Fibroblast of villous mesenchyme (primary cell): ENCODE measurements around the gene RICTOR. TPM values are rescaled to one million over a fixed set of nuclear protein-coding genes. Genes with fewer than 3 reads are reported as not detected.

Experiments
- DNase-seq: peaks from one replicate; pipeline ENCODE4 v3.0.0-alpha.2; 2010; ENCODE audit warnings: low read depth
- H3K4me3 ChIP-seq: 2 replicates; pipeline ENCODE4 v1.5.1; 2011; ENCODE audit warnings: low read depth, mild to moderate bottlenecking, low read length
- CTCF ChIP-seq: IDR thresholded peaks from 2 replicates; pipeline ENCODE4 v1.5.1; 2012; ENCODE audit warnings: low read depth, mild to moderate bottlenecking, low read length; ENCODE audit not compliant: insufficient read depth
- total RNA-seq: library from RNA; depleted of rRNA; stranded (reverse); fragments of >200 nt; gene quantifications from 2 replicates; pipeline ENCODE4 v1.2.3, GENCODE V29; 2012

Gene RICTOR
- total RNA-seq, 1 donor = 50.1 TPM

GRCh38 chr5:39082995-39083394, 8.8 kb upstream of the RICTOR start:
- no peak for TF ChIP-seq CTCF
- H3K4me3 ChIP-seq = no peak overlapping the region
- DNase-seq = no peak

- no peak overlapping the region for H3K4me3 ChIP-seq
- DNase-seq = peak; percentile 82
- peak; percentile 79 for TF ChIP-seq CTCF
Measured at GRCh38 chr5:39080597-39081204, 6.5 kb upstream of the RICTOR start.

GRCh38 chr5:39080168-39080567, 6.0 kb upstream of the RICTOR start:
- no peak for TF ChIP-seq CTCF

GRCh38 chr5:39079147-39079546, 4.9 kb upstream of the RICTOR start:
- DNase-seq = no peak
- H3K4me3 ChIP-seq = no peak overlapping the region
- no peak for TF ChIP-seq CTCF

More at GRCh38 chr5:39080168-39080567, 6.0 kb upstream of the RICTOR start:
- no peak for DNase-seq
- no peak overlapping the region for H3K4me3 ChIP-seq

- DNase-seq = peak; percentile 55
- H3K4me3 ChIP-seq = no peak overlapping the region
- TF ChIP-seq CTCF = no peak
Measured at GRCh38 chr5:39076757-39077728, 2.8 kb upstream of the RICTOR start.

GRCh38 chr5:39076101-39076756, 2.0 kb upstream of the RICTOR start:
- TF ChIP-seq CTCF = no peak
- no peak overlapping the region for H3K4me3 ChIP-seq
- DNase-seq = no peak
